SK-N-SH treated with all-trans-retinoic acid at 6 μM for 48 hours (cell line): ENCODE data around the gene MARCHF9.

Source experiments
- CREB5 ChIP-seq: fragments of 250-450 bp; sonication (Bioruptor Pico); IDR thresholded peaks from 2 replicates; pipeline ENCODE4 v1.5.1; 2020; ENCODE audit warnings: low read depth, mild to moderate bottlenecking, moderate library complexity
- CSDC2 ChIP-seq: fragments of 250-450 bp; sonication (Bioruptor Pico); IDR thresholded peaks from 2 replicates; pipeline ENCODE4 v1.5.0; 2020; ENCODE audit warnings: mild to moderate bottlenecking, moderate library complexity
- ESRRG ChIP-seq: fragments of 250-450 bp; sonication (Bioruptor Pico); IDR thresholded peaks from 2 replicates; pipeline ENCODE4 v1.6.1; 2021; ENCODE audit warnings: mild to moderate bottlenecking
- RARB ChIP-seq: fragments of 250-450 bp; sonication (Bioruptor Pico); IDR thresholded peaks from 2 replicates; pipeline ENCODE4 v1.8.0; 2021; ENCODE audit warnings: mild to moderate bottlenecking, moderate library complexity
- SNAI2 ChIP-seq: fragments of 250-450 bp; sonication (Bioruptor Pico); IDR thresholded peaks from 2 replicates; pipeline ENCODE4 v1.5.0; 2020; ENCODE audit warnings: mild to moderate bottlenecking, moderate library complexity
- ZC3H10 ChIP-seq: fragments of 250-450 bp; sonication (Bioruptor Pico); IDR thresholded peaks from 2 replicates; pipeline ENCODE4 v1.5.1; 2021; ENCODE audit warnings: mild to moderate bottlenecking, moderate library complexity
- ZFP3 ChIP-seq: fragments of 250-450 bp; sonication (Bioruptor Pico); IDR thresholded peaks from 2 replicates; pipeline ENCODE4 v1.5.0; 2020; ENCODE audit warnings: mild to moderate bottlenecking, moderate library complexity
- ZNF565 ChIP-seq: fragments of 450-650 bp; formaldehyde crosslinking; conservative IDR thresholded peaks from 2 replicates; pipeline ENCODE4 v1.5.0; 2020; ENCODE audit warnings: low read depth, mild to moderate bottlenecking, moderate library complexity
- TF ChIP-seq, protein P1 (sequence below): fragments of 250-450 bp; sonication (Bioruptor Pico); IDR thresholded peaks from 2 replicates; pipeline ENCODE4 v1.8.0; 2021; ENCODE audit warnings: low read depth, mild to moderate bottlenecking, moderate library complexity, borderline replicate concordance
- TF ChIP-seq, protein P2 (sequence below): fragments of 250-450 bp; sonication (Bioruptor Pico); IDR thresholded peaks from 2 replicates; pipeline ENCODE4 v1.8.0; 2020; ENCODE audit warnings: mild to moderate bottlenecking, moderate library complexity, borderline replicate concordance
- TF ChIP-seq, protein P3 (sequence below): fragments of 250-450 bp; sonication (Bioruptor Pico); IDR thresholded peaks from 2 replicates; pipeline ENCODE4 v1.5.0; 2020; ENCODE audit warnings: mild to moderate bottlenecking, moderate library complexity

DNA sequence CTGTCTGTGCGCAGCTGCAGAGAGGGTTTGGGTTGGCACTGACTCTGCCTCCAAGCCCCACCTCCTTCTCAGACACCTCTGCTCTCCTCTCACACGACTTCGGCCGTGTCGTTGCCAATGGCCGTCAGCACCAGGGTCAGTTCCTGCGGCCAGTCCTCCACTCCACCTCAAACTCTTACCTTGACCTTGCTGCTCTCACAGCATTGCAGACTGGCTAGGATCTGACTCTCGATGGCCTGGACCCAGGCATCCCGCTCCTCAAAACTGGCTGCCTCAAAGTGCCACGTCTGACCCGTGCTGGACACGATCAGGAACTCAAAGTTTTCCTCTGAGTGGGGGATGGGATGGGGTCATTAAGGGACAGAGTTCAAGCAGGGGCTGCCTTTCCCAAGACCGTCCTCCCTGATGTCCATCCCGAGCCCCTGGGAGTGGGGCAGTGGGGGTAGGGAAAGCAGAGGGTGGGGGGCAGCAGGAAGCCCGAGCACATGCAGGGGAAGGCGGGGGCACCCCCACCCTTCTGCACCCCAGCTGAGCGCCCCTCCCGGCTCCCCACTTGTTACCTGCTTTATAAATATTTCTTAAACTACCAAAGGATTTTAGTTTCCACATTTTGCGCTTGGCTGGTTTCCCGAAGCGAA lies 27.0 kb upstream of the MARCHF9 start:
- no peak for TF ChIP-seq ZFP3 (CRISPR knock-in tag)
- TF ChIP-seq, protein P1, sequence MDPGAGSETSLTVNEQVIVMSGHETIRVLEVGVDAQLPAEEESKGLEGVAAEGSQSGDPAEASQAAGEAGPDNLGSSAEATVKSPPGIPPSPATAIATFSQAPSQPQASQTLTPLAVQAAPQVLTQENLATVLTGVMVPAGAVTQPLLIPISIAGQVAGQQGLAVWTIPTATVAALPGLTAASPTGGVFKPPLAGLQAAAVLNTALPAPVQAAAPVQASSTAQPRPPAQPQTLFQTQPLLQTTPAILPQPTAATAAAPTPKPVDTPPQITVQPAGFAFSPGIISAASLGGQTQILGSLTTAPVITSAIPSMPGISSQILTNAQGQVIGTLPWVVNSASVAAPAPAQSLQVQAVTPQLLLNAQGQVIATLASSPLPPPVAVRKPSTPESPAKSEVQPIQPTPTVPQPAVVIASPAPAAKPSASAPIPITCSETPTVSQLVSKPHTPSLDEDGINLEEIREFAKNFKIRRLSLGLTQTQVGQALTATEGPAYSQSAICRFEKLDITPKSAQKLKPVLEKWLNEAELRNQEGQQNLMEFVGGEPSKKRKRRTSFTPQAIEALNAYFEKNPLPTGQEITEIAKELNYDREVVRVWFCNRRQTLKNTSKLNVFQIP (CRISPR knock-in tag): no peak
- TF ChIP-seq, protein P2, sequence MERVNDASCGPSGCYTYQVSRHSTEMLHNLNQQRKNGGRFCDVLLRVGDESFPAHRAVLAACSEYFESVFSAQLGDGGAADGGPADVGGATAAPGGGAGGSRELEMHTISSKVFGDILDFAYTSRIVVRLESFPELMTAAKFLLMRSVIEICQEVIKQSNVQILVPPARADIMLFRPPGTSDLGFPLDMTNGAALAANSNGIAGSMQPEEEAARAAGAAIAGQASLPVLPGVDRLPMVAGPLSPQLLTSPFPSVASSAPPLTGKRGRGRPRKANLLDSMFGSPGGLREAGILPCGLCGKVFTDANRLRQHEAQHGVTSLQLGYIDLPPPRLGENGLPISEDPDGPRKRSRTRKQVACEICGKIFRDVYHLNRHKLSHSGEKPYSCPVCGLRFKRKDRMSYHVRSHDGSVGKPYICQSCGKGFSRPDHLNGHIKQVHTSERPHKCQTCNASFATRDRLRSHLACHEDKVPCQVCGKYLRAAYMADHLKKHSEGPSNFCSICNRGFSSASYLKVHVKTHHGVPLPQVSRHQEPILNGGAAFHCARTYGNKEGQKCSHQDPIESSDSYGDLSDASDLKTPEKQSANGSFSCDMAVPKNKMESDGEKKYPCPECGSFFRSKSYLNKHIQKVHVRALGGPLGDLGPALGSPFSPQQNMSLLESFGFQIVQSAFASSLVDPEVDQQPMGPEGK (CRISPR knock-in tag): no peak
- TF ChIP-seq ZC3H10 (CRISPR knock-in tag): no peak
- TF ChIP-seq CSDC2 (CRISPR knock-in tag): no peak
- no peak for TF ChIP-seq SNAI2 (CRISPR knock-in tag)
- no peak for TF ChIP-seq ZNF565 (CRISPR knock-in tag)
- TF ChIP-seq ESRRG (CRISPR knock-in tag): no peak
- TF ChIP-seq CREB5 (CRISPR knock-in tag): no peak
- TF ChIP-seq, protein P3, sequence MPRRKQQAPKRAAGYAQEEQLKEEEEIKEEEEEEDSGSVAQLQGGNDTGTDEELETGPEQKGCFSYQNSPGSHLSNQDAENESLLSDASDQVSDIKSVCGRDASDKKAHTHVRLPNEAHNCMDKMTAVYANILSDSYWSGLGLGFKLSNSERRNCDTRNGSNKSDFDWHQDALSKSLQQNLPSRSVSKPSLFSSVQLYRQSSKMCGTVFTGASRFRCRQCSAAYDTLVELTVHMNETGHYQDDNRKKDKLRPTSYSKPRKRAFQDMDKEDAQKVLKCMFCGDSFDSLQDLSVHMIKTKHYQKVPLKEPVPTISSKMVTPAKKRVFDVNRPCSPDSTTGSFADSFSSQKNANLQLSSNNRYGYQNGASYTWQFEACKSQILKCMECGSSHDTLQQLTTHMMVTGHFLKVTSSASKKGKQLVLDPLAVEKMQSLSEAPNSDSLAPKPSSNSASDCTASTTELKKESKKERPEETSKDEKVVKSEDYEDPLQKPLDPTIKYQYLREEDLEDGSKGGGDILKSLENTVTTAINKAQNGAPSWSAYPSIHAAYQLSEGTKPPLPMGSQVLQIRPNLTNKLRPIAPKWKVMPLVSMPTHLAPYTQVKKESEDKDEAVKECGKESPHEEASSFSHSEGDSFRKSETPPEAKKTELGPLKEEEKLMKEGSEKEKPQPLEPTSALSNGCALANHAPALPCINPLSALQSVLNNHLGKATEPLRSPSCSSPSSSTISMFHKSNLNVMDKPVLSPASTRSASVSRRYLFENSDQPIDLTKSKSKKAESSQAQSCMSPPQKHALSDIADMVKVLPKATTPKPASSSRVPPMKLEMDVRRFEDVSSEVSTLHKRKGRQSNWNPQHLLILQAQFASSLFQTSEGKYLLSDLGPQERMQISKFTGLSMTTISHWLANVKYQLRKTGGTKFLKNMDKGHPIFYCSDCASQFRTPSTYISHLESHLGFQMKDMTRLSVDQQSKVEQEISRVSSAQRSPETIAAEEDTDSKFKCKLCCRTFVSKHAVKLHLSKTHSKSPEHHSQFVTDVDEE (CRISPR knock-in tag): no peak
- no peak for TF ChIP-seq RARB (CRISPR knock-in tag)
